GM06990 (cell line): ENCODE measurements around the gene GPC6.

Experiments used
- DNase-seq: peaks from one replicate; pipeline ENCODE4 v3.0.0-alpha.2; 2011; ENCODE audit not compliant: insufficient read length; ENCODE audit errors: extremely low read depth
- H3K27me3 ChIP-seq: replicated peaks from 2 replicates; pipeline ENCODE4 v1.6.0; 2011; ENCODE audit warnings: low read length; ENCODE audit not compliant: control insufficient read depth, insufficient read depth
- H3K36me3 ChIP-seq: 2 replicates; pipeline ENCODE4 v1.5.1; 2011; ENCODE audit warnings: low read length; ENCODE audit not compliant: control insufficient read depth, insufficient read depth
- H3K4me3 ChIP-seq: replicated peaks from 2 replicates; pipeline ENCODE4 v1.5.1; 2011; ENCODE audit warnings: low read depth, mild to moderate bottlenecking, control low read depth, low read length
- CTCF ChIP-seq: IDR thresholded peaks from 2 replicates; pipeline ENCODE4 v1.5.1; 2011; ENCODE audit warnings: low read length, control low read depth, mild to moderate bottlenecking, inconsistent platforms; ENCODE audit not compliant: insufficient read depth, poor library complexity, severe bottlenecking

GPC6 gene

GRCh38 chr13:94056362-94056990 is 829.9 kb downstream of the GPC6 start:
- TF ChIP-seq CTCF: no peak
- no peak overlapping the region for H3K4me3 ChIP-seq
- H3K27me3 ChIP-seq: no peaks in the 10 kb centered on the region
- H3K36me3 ChIP-seq: no peaks in the 10 kb centered on the region
- no peak for DNase-seq

DNA sequence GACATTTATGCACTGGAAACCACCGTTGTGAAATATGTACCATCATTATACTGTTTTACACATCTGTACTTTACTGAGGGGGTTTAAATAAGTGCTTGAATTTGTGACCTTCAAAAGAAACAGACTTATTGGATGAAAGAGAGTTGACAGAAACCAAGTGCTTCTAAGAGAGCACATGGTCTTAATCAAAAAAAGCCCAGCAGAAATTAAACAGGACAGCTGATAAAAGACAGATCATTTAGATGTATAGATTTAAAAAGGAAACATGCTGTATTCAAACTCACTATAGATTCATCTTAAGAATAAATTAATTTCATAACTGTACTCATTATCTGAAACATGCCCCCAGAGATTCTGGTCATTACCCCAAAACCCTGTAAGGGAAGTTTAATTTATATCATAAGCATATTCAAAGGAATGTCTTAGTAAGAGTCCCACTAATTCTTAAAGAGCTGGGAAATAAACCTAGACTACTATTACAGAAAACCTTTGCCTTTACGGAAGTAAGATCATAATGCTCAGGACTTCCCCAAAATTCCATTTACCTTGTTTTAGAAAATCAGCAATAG is 831.1 kb downstream of the GPC6 start:
- no peaks in the 10 kb centered on the region for H3K27me3 ChIP-seq
- H3K36me3 ChIP-seq: no peaks in the 10 kb centered on the region
- no peak overlapping the region for H3K4me3 ChIP-seq
- no peak for DNase-seq
- no peak for TF ChIP-seq CTCF

- no peaks in the 10 kb centered on the region for H3K36me3 ChIP-seq
- DNase-seq: no peak
- H3K4me3 ChIP-seq: no peak overlapping the region
- no peak for TF ChIP-seq CTCF
- no peaks in the 10 kb centered on the region for H3K27me3 ChIP-seq
These were observed 832.3 kb downstream of the GPC6 start for GRCh38 chr13:94058821-94059360.

DNA sequence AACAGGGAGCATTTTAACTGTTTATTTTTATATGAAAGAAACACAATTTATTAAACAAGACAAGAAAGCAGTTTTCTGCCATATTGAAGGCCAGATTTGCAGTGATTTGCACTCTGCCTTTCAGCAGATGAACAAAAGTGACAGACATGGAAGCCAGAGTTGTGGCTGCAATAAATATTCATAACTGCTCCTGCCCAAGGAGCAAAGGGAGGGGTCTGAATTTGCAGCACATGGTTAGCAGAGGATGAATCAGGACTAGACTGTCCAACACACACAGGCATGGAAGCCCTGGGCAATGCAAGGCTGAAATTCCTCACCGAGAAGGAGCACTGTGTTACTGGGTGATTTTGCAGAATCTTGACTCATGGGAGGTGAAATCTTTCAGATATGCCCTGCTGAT is 834.7 kb downstream of the GPC6 start:
- no peaks in the 10 kb centered on the region for H3K36me3 ChIP-seq
- no peak for DNase-seq
- no peaks in the 10 kb centered on the region for H3K27me3 ChIP-seq
- no peak overlapping the region for H3K4me3 ChIP-seq
- no peak for TF ChIP-seq CTCF

GRCh38 chr13:94063096-94063495 is 836.5 kb downstream of the GPC6 start:
- no peak overlapping the region for H3K4me3 ChIP-seq
- H3K27me3 ChIP-seq: no peaks in the 10 kb centered on the region
- no peak for DNase-seq
- TF ChIP-seq CTCF: no peak
- no peaks in the 10 kb centered on the region for H3K36me3 ChIP-seq
